Measurements from ENCODE around the gene ZNF709. TPM values are rescaled to one million over a fixed set of nuclear protein-coding genes. Genes with fewer than 3 reads are reported as not detected.
A peak's percentile ranks its signal among the peaks of the same experiment; 100 is the strongest.

The ZNF709 gene
- total RNA-seq (1 to 10 TPM; 2.4 to 5.3 (median 5.1) TPM), total RNA-seq (0.06 to 1.3 (median 0.59) reads per million in 29 experiments)
- 6.8 TPM for total RNA-seq (2013)

DNA sequence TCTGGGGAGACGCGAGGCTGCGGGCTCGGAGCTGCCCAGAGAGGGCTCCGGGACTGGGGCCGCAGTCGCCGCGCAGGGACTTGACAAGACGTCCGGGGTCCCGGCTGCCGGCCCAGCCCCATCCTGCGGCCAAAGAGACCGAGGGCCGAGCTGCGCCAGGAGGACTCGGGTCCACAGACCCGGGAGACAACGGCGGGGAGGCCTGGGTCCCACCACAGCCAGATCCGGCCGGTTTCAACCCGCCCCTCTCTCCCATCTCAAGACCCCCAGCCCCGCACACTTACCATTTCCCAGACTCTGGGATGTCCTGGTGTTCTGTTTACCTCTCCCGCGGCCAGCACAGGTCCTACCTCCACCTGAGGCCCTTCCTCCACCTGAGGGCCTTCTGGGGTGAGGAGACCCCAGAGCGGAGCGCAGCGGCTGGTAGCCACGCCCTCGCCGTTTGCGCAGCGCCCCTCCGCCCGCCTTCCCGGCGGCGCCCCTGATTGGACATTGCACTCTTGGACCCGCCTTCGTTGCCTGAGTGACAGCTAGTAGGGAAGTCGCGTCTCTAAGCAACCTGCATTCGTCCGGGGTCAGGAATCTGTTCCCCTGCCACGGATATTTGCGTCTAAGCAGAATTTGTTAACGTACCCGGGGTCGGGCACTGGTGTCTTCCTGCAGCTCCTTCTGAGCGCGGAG lies at the start of gene ZNF709:
ZNF709 (minus strand) TSS at position 446 of the 681 bp plus-strand sequence; CDS start at position 287, 159 bp downstream.
- H3K27me3 ChIP-seq (replicated peaks in 1 of 2; ENCODE audit: control insufficient read depth in 2 of 2, extremely low read depth in 1 of 2, insufficient read depth in 2 of 2, low read length in 1 of 2) = no peaks in the 10 kb centered on the region
- ChIA-PET CTCF (interaction anchor here in 1 of 2 donors (1.0 kb wide), 1 partner anchor 496 kb away, joined by 3 read pairs; no protein-coding TSS in a partner anchor), POLR2A (no interaction called here)
- H3K27ac ChIP-seq (ENCODE audit: low read length) = peak within 1 kb of the TSS; percentile 67
- no peaks in the 10 kb centered on the region for H3K36me3 ChIP-seq (ENCODE audit: control insufficient read depth in 2 of 2, extremely low read depth in 1 of 2, insufficient read depth in 1 of 2, low read length in 1 of 2)
- Mint-ChIP-seq H3K4me1 (peaks cover 30 to 34% (median 31%) of the 10 kb centered on the region in 3 donors), H3K27ac (peak within 1 kb of the TSS; percentile 82 to 95), H3K9me3 (no peaks in the 10 kb centered on the region), H3K27me3 (no peaks in the 10 kb centered on the region), H3K36me3 (no peaks in the 10 kb centered on the region), H3K4me3 (peak within 1 kb of the TSS; percentile 90 to 92 (median 91))
- under 1% methylated on average over 50 of the region's 53 CpGs for WGBS (ENCODE audit: insufficient coverage)
- H3K4me3 ChIP-seq (ENCODE audit: control insufficient read depth in 1 of 2, extremely low read depth in 1 of 2, low read length in 1 of 2) = peak within 1 kb of the TSS; percentile 86 to 94
- peaks cover 12 to 31% of the 10 kb centered on the region in 2 experiments for H3K4me1 ChIP-seq (ENCODE audit: control insufficient read depth in 1 of 2, extremely low read depth in 1 of 2, insufficient read depth in 2 of 2, low read length in 2 of 2)
- ATAC-seq (replicated peaks in 1 of 4) (peak; percentile 97 to 99 (median 99)), DNase-seq (peak; percentile 68 to 92 (median 82))
- H3K9me3 ChIP-seq = no peaks in the 10 kb centered on the region

DNA sequence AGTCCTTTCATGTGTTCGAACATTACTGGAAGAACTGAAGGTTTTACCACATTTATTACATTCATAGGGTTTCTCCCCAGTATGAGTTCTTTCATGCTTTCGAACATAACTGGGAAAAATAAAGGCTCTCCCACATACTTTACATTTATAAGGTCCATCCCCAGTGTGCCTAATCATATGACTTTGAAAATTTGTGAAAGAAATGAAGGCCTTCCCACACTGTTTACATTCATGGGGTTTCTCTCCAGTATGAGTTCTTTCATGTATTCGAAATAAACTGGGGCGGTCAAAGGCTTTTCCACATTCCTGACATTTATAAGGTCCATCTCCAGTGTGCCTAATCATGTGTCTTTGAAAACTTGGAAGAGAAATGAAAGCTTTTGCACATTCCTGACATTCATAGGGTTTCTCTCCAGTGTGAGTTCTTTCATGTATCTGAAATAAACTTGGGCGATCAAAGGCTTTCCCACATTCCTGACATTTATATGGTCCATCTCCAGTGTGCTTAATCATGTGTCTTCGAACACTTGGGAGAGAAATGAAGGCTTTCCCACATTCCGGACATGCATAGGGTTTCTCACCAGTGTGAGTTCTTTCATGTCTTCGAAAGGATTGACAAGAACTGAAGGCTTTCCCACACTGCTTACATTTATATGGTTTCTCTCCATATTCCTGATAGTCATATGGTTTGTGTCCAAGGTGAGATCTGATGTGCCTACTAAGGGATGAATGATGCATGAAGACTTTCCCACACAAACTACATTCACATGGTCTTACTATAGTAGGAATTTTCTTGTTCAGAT lies 42.6 kb upstream of the ZNF709 start:
- peaks cover 83% of the 10 kb centered on the region for H3K36me3 Mint-ChIP-seq
- H3K36me3 ChIP-seq (ENCODE audit: control insufficient read depth in 2 of 2, extremely low read depth in 1 of 2, insufficient read depth in 1 of 2, low read length in 1 of 2) = peaks cover 11 to 51% of the 10 kb centered on the region in 2 donors
- H3K4me1 Mint-ChIP-seq = peaks cover 0 to 6% (median 1%) of the 10 kb centered on the region in 3 donors
- no peaks in the 10 kb centered on the region for H3K27me3 ChIP-seq (replicated peaks in 1 of 2; ENCODE audit: control insufficient read depth in 2 of 2, extremely low read depth in 1 of 2, insufficient read depth in 2 of 2, low read length in 1 of 2)
- no peak overlapping the region for H3K27ac ChIP-seq (ENCODE audit: low read length)
- no peaks in the 10 kb centered on the region for H3K27me3 Mint-ChIP-seq
- peak overlapping the region in 2 of 3 donors; percentile 15 to 17 for H3K4me3 Mint-ChIP-seq
- POLR2A ChIA-PET = no interaction called here
- WGBS (ENCODE audit: insufficient coverage) = 100% methylated on average over 2 of the region's 8 CpGs
- H3K9me3 ChIP-seq = peaks cover 30% of the 10 kb centered on the region
- DNase-seq (no peak), ATAC-seq (replicated peaks in 1 of 4) (no peak)
- H3K4me3 ChIP-seq (ENCODE audit: control insufficient read depth in 1 of 2, extremely low read depth in 1 of 2, low read length in 1 of 2) = no peak overlapping the region
- H3K9me3 Mint-ChIP-seq = peaks cover 4 to 57% (median 38%) of the 10 kb centered on the region in 3 donors
- no peak overlapping the region for H3K27ac Mint-ChIP-seq
- CTCF ChIA-PET = no interaction called here
- H3K4me1 ChIP-seq (ENCODE audit: control insufficient read depth in 1 of 2, extremely low read depth in 1 of 2, insufficient read depth in 2 of 2, low read length in 2 of 2) = no peaks in the 10 kb centered on the region

- no peaks in the 10 kb centered on the region for H3K27me3 Mint-ChIP-seq
- no peak for ATAC-seq (replicated peaks in 1 of 4)
- ChIA-PET CTCF (interaction anchor here in 1 of 2 donors (0.6 kb wide), 1 partner anchor 884 kb away, joined by 10 read pairs; no protein-coding TSS in a partner anchor), POLR2A (no interaction called here)
- peaks cover 84% of the 10 kb centered on the region for H3K36me3 Mint-ChIP-seq
- H3K27ac Mint-ChIP-seq = no peak overlapping the region
- H3K4me1 Mint-ChIP-seq = peaks cover 0 to 3% (median 1%) of the 10 kb centered on the region in 3 donors
- DNase-seq = no peak
- no peaks in the 10 kb centered on the region for H3K4me1 ChIP-seq (ENCODE audit: control insufficient read depth in 1 of 2, extremely low read depth in 1 of 2, insufficient read depth in 2 of 2, low read length in 2 of 2)
- peak overlapping the region in 1 of 3 donors; percentile 9 for H3K4me3 Mint-ChIP-seq
- WGBS (ENCODE audit: insufficient coverage) = no CpG with 5 or more reads among the region's 4 CpGs
- H3K36me3 ChIP-seq (ENCODE audit: control insufficient read depth in 2 of 2, extremely low read depth in 1 of 2, insufficient read depth in 1 of 2, low read length in 1 of 2) = peaks cover 11 to 49% of the 10 kb centered on the region in 2 donors
- no peak overlapping the region for H3K27ac ChIP-seq (ENCODE audit: low read length)
- H3K4me3 ChIP-seq (ENCODE audit: control insufficient read depth in 1 of 2, extremely low read depth in 1 of 2, low read length in 1 of 2) = peak overlapping the region in 1 of 2 donors; percentile 25
- peaks cover 30% of the 10 kb centered on the region for H3K9me3 ChIP-seq
- no peaks in the 10 kb centered on the region for H3K27me3 ChIP-seq (replicated peaks in 1 of 2; ENCODE audit: control insufficient read depth in 2 of 2, extremely low read depth in 1 of 2, insufficient read depth in 2 of 2, low read length in 1 of 2)
- H3K9me3 Mint-ChIP-seq = peaks cover 6 to 58% (median 44%) of the 10 kb centered on the region in 3 donors
Observed at GRCh38 chr19:12526542-12526941, 41.9 kb upstream of the ZNF709 start.

DNA sequence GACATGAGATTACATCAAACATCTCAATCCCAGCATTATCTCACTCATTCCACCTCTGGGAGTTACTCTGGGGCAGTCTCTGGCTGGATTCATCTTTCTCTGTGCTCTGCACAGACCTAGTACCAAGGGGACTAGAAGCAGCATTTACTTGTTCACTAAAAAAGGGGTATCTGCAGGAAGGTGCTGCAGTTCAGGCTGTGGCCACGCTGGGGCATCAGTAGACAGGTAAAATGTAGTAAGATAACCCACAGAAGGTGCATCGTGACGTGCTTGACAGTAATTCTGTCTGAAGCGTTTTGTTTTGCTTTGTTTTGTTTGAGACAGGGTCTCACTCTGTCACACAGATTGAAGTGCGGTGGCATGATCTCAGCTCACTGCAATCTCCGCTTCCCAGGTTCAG lies 37.4 kb upstream of the ZNF709 start:
- H3K27ac ChIP-seq (ENCODE audit: low read length) = no peak overlapping the region
- Mint-ChIP-seq H3K27ac (peak overlapping the region in 1 of 2 donors; percentile 31), H3K36me3 (peaks cover 66% of the 10 kb centered on the region), H3K9me3 (peaks cover 19 to 49% (median 39%) of the 10 kb centered on the region in 3 donors), H3K27me3 (no peaks in the 10 kb centered on the region), H3K4me3 (no peak overlapping the region), H3K4me1 (no peaks in the 10 kb centered on the region)
- ChIA-PET POLR2A (no interaction called here), CTCF (no interaction called here)
- WGBS (ENCODE audit: insufficient coverage) = 85% methylated on average over 6 of the region's 6 CpGs
- no peaks in the 10 kb centered on the region for H3K4me1 ChIP-seq (ENCODE audit: control insufficient read depth in 1 of 2, extremely low read depth in 1 of 2, insufficient read depth in 2 of 2, low read length in 2 of 2)
- peaks cover 24% of the 10 kb centered on the region for H3K9me3 ChIP-seq
- no peaks in the 10 kb centered on the region for H3K27me3 ChIP-seq (replicated peaks in 1 of 2; ENCODE audit: control insufficient read depth in 2 of 2, extremely low read depth in 1 of 2, insufficient read depth in 2 of 2, low read length in 1 of 2)
- peaks cover 6 to 16% of the 10 kb centered on the region in 2 donors for H3K36me3 ChIP-seq (ENCODE audit: control insufficient read depth in 2 of 2, extremely low read depth in 1 of 2, insufficient read depth in 1 of 2, low read length in 1 of 2)
- no peak for ATAC-seq (replicated peaks in 1 of 4)
- no peak overlapping the region for H3K4me3 ChIP-seq (ENCODE audit: control insufficient read depth in 1 of 2, extremely low read depth in 1 of 2, low read length in 1 of 2)
- no peak for DNase-seq

- DNase-seq = no peak
- Histone ChIP-seq H3K4me3 (ENCODE audit: control insufficient read depth in 1 of 2, extremely low read depth in 1 of 2, low read length in 1 of 2) (no peak overlapping the region), H3K9me3 (no peaks in the 10 kb centered on the region), H3K4me1 (ENCODE audit: control insufficient read depth in 1 of 2, extremely low read depth in 1 of 2, insufficient read depth in 2 of 2, low read length in 2 of 2) (no peaks in the 10 kb centered on the region), H3K27me3 (replicated peaks in 1 of 2; ENCODE audit: control insufficient read depth in 2 of 2, extremely low read depth in 1 of 2, insufficient read depth in 2 of 2, low read length in 1 of 2) (peaks cover 0 to 21% of the 10 kb centered on the region in 2 experiments), H3K36me3 (ENCODE audit: control insufficient read depth in 2 of 2, extremely low read depth in 1 of 2, insufficient read depth in 1 of 2, low read length in 1 of 2) (no peaks in the 10 kb centered on the region), H3K27ac (ENCODE audit: low read length) (no peak overlapping the region)
- Mint-ChIP-seq H3K4me3 (no peak overlapping the region), H3K27ac (no peak overlapping the region), H3K4me1 (peaks cover 0 to 5% (median 2%) of the 10 kb centered on the region in 3 donors), H3K9me3 (peaks cover 8 to 13% (median 13%) of the 10 kb centered on the region in 3 donors), H3K36me3 (peaks cover 20% of the 10 kb centered on the region), H3K27me3 (peaks cover 3 to 8% of the 10 kb centered on the region in 2 donors)
- WGBS (ENCODE audit: insufficient coverage) = 35% methylated on average over 35 of the region's 35 CpGs
- CTCF ChIA-PET = no interaction called here
- POLR2A ChIA-PET = no interaction called here
- ATAC-seq (replicated peaks in 1 of 4) = no peak
Observed at GRCh38 chr19:12513531-12514061, 29.0 kb upstream of the ZNF709 start.

GRCh38 chr19:12497032-12497431 lies 12.4 kb upstream of the ZNF709 start:
- Histone ChIP-seq H3K4me1 (ENCODE audit: control insufficient read depth in 1 of 2, extremely low read depth in 1 of 2, insufficient read depth in 2 of 2, low read length in 2 of 2) (peaks cover 3 to 14% of the 10 kb centered on the region in 2 experiments), H3K27ac (ENCODE audit: low read length) (no peak overlapping the region), H3K4me3 (ENCODE audit: control insufficient read depth in 1 of 2, extremely low read depth in 1 of 2, low read length in 1 of 2) (no peak overlapping the region), H3K27me3 (replicated peaks in 1 of 2; ENCODE audit: control insufficient read depth in 2 of 2, extremely low read depth in 1 of 2, insufficient read depth in 2 of 2, low read length in 1 of 2) (no peaks in the 10 kb centered on the region), H3K9me3 (no peaks in the 10 kb centered on the region), H3K36me3 (ENCODE audit: control insufficient read depth in 2 of 2, extremely low read depth in 1 of 2, insufficient read depth in 1 of 2, low read length in 1 of 2) (no peaks in the 10 kb centered on the region)
- Mint-ChIP-seq H3K27me3 (no peaks in the 10 kb centered on the region), H3K4me1 (peaks cover 16 to 20% (median 18%) of the 10 kb centered on the region in 3 donors), H3K27ac (peak overlapping the region in 1 of 2 donors; percentile 58), H3K9me3 (no peaks in the 10 kb centered on the region), H3K36me3 (no peaks in the 10 kb centered on the region), H3K4me3 (peak overlapping the region in 1 of 3 donors; percentile 49)
- ATAC-seq (replicated peaks in 1 of 4) (no peak), DNase-seq (no peak)
- ChIA-PET CTCF (no interaction called here), POLR2A (interaction anchor here (0.5 to 0.6 kb wide), 2 partner anchors 181 to 1150 kb away, joined by 3 to 8 read pairs; no protein-coding TSS in a partner anchor)
- whole genome bisulfite sequencing (ENCODE audit: insufficient coverage) = 83% methylated on average over 1 of the region's 4 CpGs
